ENCODE measurements around the gene TRIM13.

The TRIM13 gene

GRCh38 chr13:50030315-50030714 is 33.5 kb downstream of the TRIM13 start:
- Histone ChIP-seq H3K79me2 (ENCODE audit: low read length) (no peaks in the 10 kb centered on the region), H3K27ac (ENCODE audit: low read length) (no peak overlapping the region), H3K4me3 (ENCODE audit: low read length) (no peak overlapping the region), H3K4me1 (ENCODE audit: low read length) (peaks cover 22% of the 10 kb centered on the region; the same call in 1 of the 2 replicates), H2AFZ (ENCODE audit: low read length) (no peak overlapping the region), H3K9me3 (replicated peaks; ENCODE audit: insufficient read depth, low read length) (no peaks in the 10 kb centered on the region), H3F3A (ENCODE audit: insufficient read depth, low read length) (peaks cover 16% of the 10 kb centered on the region), H4K20me1 (ENCODE audit: insufficient read depth, low read length) (no peaks in the 10 kb centered on the region), H3K9ac (ENCODE audit: low read length) (no peak overlapping the region), H3K36me3 (replicated peaks; ENCODE audit: insufficient read depth, low read length) (no peaks in the 10 kb centered on the region), H3K9me2 (replicated peaks; ENCODE audit: insufficient read depth, low read length) (no peaks in the 10 kb centered on the region), H3K4me2 (ENCODE audit: low read depth, low read length) (no peak overlapping the region), H3K27me3 (replicated peaks; ENCODE audit: insufficient read depth, low read length) (no peaks in the 10 kb centered on the region)
- TF ChIP-seq EZH2 (optimal IDR thresholded peaks at IDR 0.05; ENCODE audit: low read depth, low read length) = no peak
- TF ChIP-seq CTCF (IDR thresholded peaks at IDR 0.05; ENCODE audit: low read length) = no peak
- TF ChIP-seq EZH2phosphoT487 (IDR thresholded peaks at IDR 0.05; ENCODE audit: low read length) = no peak
- DNase-seq = no peak

- no peak for TF ChIP-seq EZH2phosphoT487 (IDR thresholded peaks at IDR 0.05; ENCODE audit: low read length)
- no peak for TF ChIP-seq EZH2 (optimal IDR thresholded peaks at IDR 0.05; ENCODE audit: low read depth, low read length)
- TF ChIP-seq CTCF (IDR thresholded peaks at IDR 0.05; ENCODE audit: low read length) = no peak
- no peaks in the 10 kb centered on the region for H3K79me2 ChIP-seq (ENCODE audit: low read length)
- H3K4me3 ChIP-seq (ENCODE audit: low read length) = no peak overlapping the region
- no peaks in the 10 kb centered on the region for H4K20me1 ChIP-seq (ENCODE audit: insufficient read depth, low read length)
- no peak overlapping the region for H3K4me2 ChIP-seq (ENCODE audit: low read depth, low read length)
- no peaks in the 10 kb centered on the region for H3K27me3 ChIP-seq (replicated peaks; ENCODE audit: insufficient read depth, low read length)
- DNase-seq = no peak
- H3K9ac ChIP-seq (ENCODE audit: low read length) = no peak overlapping the region
- no peak overlapping the region for H2AFZ ChIP-seq (ENCODE audit: low read length)
- no peak overlapping the region for H3K27ac ChIP-seq (ENCODE audit: low read length)
- no peaks in the 10 kb centered on the region for H3K36me3 ChIP-seq (replicated peaks; ENCODE audit: insufficient read depth, low read length)
- 0 out of 2 replicates have a peak, but pooled peaks cover 5% of the 10 kb centered on the region for H3K4me1 ChIP-seq (ENCODE audit: low read length)
- H3K9me2 ChIP-seq (replicated peaks; ENCODE audit: insufficient read depth, low read length) = no peaks in the 10 kb centered on the region
- H3F3A ChIP-seq (ENCODE audit: insufficient read depth, low read length) = peaks cover 3% of the 10 kb centered on the region
- no peaks in the 10 kb centered on the region for H3K9me3 ChIP-seq (replicated peaks; ENCODE audit: insufficient read depth, low read length)
These were observed 36.9 kb downstream of the TRIM13 start for GRCh38 chr13:50033725-50034124.

GRCh38 chr13:50037788-50038187 is 40.9 kb downstream of the TRIM13 start:
- Histone ChIP-seq H3F3A (ENCODE audit: insufficient read depth, low read length) (no peaks in the 10 kb centered on the region), H2AFZ (ENCODE audit: low read length) (no peak overlapping the region), H4K20me1 (ENCODE audit: insufficient read depth, low read length) (no peaks in the 10 kb centered on the region), H3K9me3 (replicated peaks; ENCODE audit: insufficient read depth, low read length) (no peaks in the 10 kb centered on the region), H3K27me3 (replicated peaks; ENCODE audit: insufficient read depth, low read length) (no peaks in the 10 kb centered on the region), H3K27ac (ENCODE audit: low read length) (no peak overlapping the region), H3K4me1 (ENCODE audit: low read length) (no peaks in the 10 kb centered on the region), H3K9ac (ENCODE audit: low read length) (no peak overlapping the region), H3K9me2 (replicated peaks; ENCODE audit: insufficient read depth, low read length) (no peaks in the 10 kb centered on the region), H3K4me2 (ENCODE audit: low read depth, low read length) (no peak overlapping the region), H3K36me3 (replicated peaks; ENCODE audit: insufficient read depth, low read length) (no peaks in the 10 kb centered on the region), H3K4me3 (ENCODE audit: low read length) (no peak overlapping the region), H3K79me2 (ENCODE audit: low read length) (no peaks in the 10 kb centered on the region)
- TF ChIP-seq CTCF (IDR thresholded peaks at IDR 0.05; ENCODE audit: low read length) = no peak
- no peak for TF ChIP-seq EZH2phosphoT487 (IDR thresholded peaks at IDR 0.05; ENCODE audit: low read length)
- no peak for TF ChIP-seq EZH2 (optimal IDR thresholded peaks at IDR 0.05; ENCODE audit: low read depth, low read length)
- no peak for DNase-seq

All from MM.1S (cell line).